HepG2 (cell line): ENCODE measurements around the gene KCND1. TPM values are rescaled to one million over a fixed set of nuclear protein-coding genes. Genes with fewer than 3 reads are reported as not detected.

Experiments
- CENPX ChIP-seq: sonication (generic); formaldehyde crosslinking; IDR thresholded peaks from 2 replicates; pipeline ENCODE4 v1.9.0; 2021; ENCODE audit warnings: mild to moderate bottlenecking, missing genetic modification reagents, moderate library complexity
- DNMT3B ChIP-seq: conservative IDR thresholded peaks from 2 replicates; pipeline ENCODE4 v1.6.1; 2016; ENCODE audit warnings: missing biosample characterization, control low read depth
- E2F2 ChIP-seq: sonication (generic); formaldehyde crosslinking; IDR thresholded peaks from 2 replicates; pipeline ENCODE4 v1.4.0; 2020; ENCODE audit warnings: missing genetic modification reagents, borderline replicate concordance
- HBP1 ChIP-seq: IDR thresholded peaks from 2 replicates; pipeline ENCODE4 v1.6.1; 2016; ENCODE audit warnings: low read depth, control low read depth
- HOXA7 ChIP-seq: sonication (generic); formaldehyde crosslinking; IDR thresholded peaks from 2 replicates; pipeline ENCODE4 v1.8.1; 2022; ENCODE audit warnings: mild to moderate bottlenecking, missing genetic modification reagents, moderate library complexity
- JDP2 ChIP-seq: sonication (generic); formaldehyde crosslinking; IDR thresholded peaks from 2 replicates; pipeline ENCODE4 v1.8.1; 2022; ENCODE audit warnings: missing genetic modification reagents, borderline replicate concordance
- MAZ ChIP-seq, 2 experiments: sonication (generic) in 1 of 2; formaldehyde crosslinking in 1 of 2; IDR thresholded peaks; 2 replicates each; pipeline versions ENCODE4 v1.5.0 to v1.6.1; 2012 to 2020; ENCODE audit warnings: low read depth in 2 of 2, mild to moderate bottlenecking in 2 of 2, borderline replicate concordance in 1 of 2, improper control_type of control experiment in 1 of 2, low read length in 1 of 2, missing genetic modification reagents in 1 of 2, moderate library complexity in 1 of 2
- NCOA5 ChIP-seq: sonication (generic); formaldehyde crosslinking; IDR thresholded peaks from 2 replicates; pipeline ENCODE4 v1.4.0; 2020; ENCODE audit warnings: missing genetic modification reagents
- POLR2AphosphoS5 ChIP-seq: IDR thresholded peaks from 2 replicates; pipeline ENCODE4 v1.6.1; 2012; ENCODE audit warnings: low read depth, low read length
- PTBP1 ChIP-seq: fragments of 200-400 bp; formaldehyde crosslinking; IDR thresholded peaks from 2 replicates; pipeline ENCODE4 v1.6.1; 2018; ENCODE audit warnings: low read length, low read depth; ENCODE audit not compliant: poor library complexity, severe bottlenecking
- SNAI1 ChIP-seq: sonication (generic); formaldehyde crosslinking; IDR thresholded peaks from 2 replicates; pipeline ENCODE4 v1.5.0; 2020; ENCODE audit warnings: mild to moderate bottlenecking, missing genetic modification reagents, borderline replicate concordance
- SOX6 ChIP-seq, 2 experiments: fragments of 450-650 bp in 1 of 2; sonication (generic) in 1 of 2; formaldehyde crosslinking in 1 of 2; IDR thresholded peaks; 2 replicates each; pipeline versions ENCODE4 v1.4.0 to v1.6.1; 2017 to 2020; ENCODE audit warnings: antibody characterized with exemption in 1 of 2, mild to moderate bottlenecking in 1 of 2, missing genetic modification reagents in 1 of 2
- TAF1 ChIP-seq: sonication (generic); formaldehyde crosslinking; IDR thresholded peaks from 2 replicates; pipeline ENCODE4 v1.4.0; 2020; ENCODE audit warnings: missing genetic modification reagents
- ZBTB25 ChIP-seq: IDR thresholded peaks from 2 replicates; pipeline ENCODE4 v1.6.1; 2018; ENCODE audit warnings: missing genetic modification reagents
- ZNF275 ChIP-seq: sonication (generic); formaldehyde crosslinking; IDR thresholded peaks from 2 replicates; pipeline ENCODE4 v1.8.0; 2022; ENCODE audit warnings: missing genetic modification reagents, mild to moderate bottlenecking, inconsistent platforms, borderline replicate concordance
- ZNF350 ChIP-seq: sonication (generic); formaldehyde crosslinking; IDR thresholded peaks from 2 replicates; pipeline ENCODE4 v1.4.0; 2020; ENCODE audit warnings: mild to moderate bottlenecking, low read depth, missing genetic modification reagents, borderline replicate concordance
- ZNF362 ChIP-seq: sonication (generic); formaldehyde crosslinking; IDR thresholded peaks from 2 replicates; pipeline ENCODE4 v1.4.0; 2020; ENCODE audit warnings: missing genetic modification reagents, mild to moderate bottlenecking, borderline replicate concordance
- ZNF577 ChIP-seq: sonication (generic); formaldehyde crosslinking; IDR thresholded peaks from 2 replicates; pipeline ENCODE4 v1.4.0; 2020; ENCODE audit warnings: mild to moderate bottlenecking, low read depth, missing genetic modification reagents, borderline replicate concordance
- ZNF749 ChIP-seq: sonication (generic); formaldehyde crosslinking; IDR thresholded peaks from 2 replicates; pipeline ENCODE4 v1.8.0; 2022; ENCODE audit warnings: mild to moderate bottlenecking, missing genetic modification reagents, moderate library complexity, borderline replicate concordance
- ZNF770 ChIP-seq: sonication (generic); formaldehyde crosslinking; IDR thresholded peaks from 2 replicates; pipeline ENCODE4 v1.5.0; 2020; ENCODE audit warnings: mild to moderate bottlenecking, missing genetic modification reagents
- polyA plus RNA-seq, 8 experiments: library from polyadenylated mRNA; depleted of rRNA in 3 of 8; stranded (reverse) in 7 of 8; unstranded in 1 of 8; fragments of >200 nt; fragmentation: Illumina TruSeq in 4 of 8; extraction: Trizol in 4 of 8; gene quantifications; 2 replicates each; pipeline versions ENCODE4 v1.2.1 to v1.2.3, GENCODE V29; 2011 to 2016; ENCODE audit warnings: low read depth in 4 of 8, missing spikeins in 1 of 8, mixed read lengths in 1 of 8; ENCODE audit not compliant: insufficient read depth in 1 of 8
- total RNA-seq, 5 experiments: library from RNA; depleted of rRNA; stranded (reverse); fragments of >200 nt; fragmentation: Illumina TruSeq; extraction: Trizol; gene quantifications; 2 replicates each; pipeline ENCODE4 v1.2.3, GENCODE V29; 2016; ENCODE audit warnings: low read depth in 1 of 5

The KCND1 gene
- total and polyA plus RNA-seq, 2 of the 13 experiments (the other 11 are each of a cell fraction or from before 2014, with no cell fraction given): 0.07 to 0.30 TPM

GRCh38 chrX:48958635-48959094 lies 13.0 kb downstream of the KCND1 start (continued):
- TF ChIP-seq ZNF770 (CRISPR knock-in tag): peak; percentile 85
- 0 out of 2 replicates have a peak, but pooled peaks have one; percentile 29 for TF ChIP-seq POLR2AphosphoS5
- no peak for TF ChIP-seq E2F2 (CRISPR knock-in tag)
- no peak for TF ChIP-seq ZNF577
- no peak for TF ChIP-seq SOX6 (IDR thresholded peaks at IDR 0.05)
- no peak for TF ChIP-seq SOX6 (CRISPR knock-in tag; IDR thresholded peaks at IDR 0.05)
- TF ChIP-seq ZNF350 (CRISPR knock-in tag): 0 out of 2 replicates have a peak, but pooled peaks have one; percentile 9
- no peak for TF ChIP-seq DNMT3B
- no peak for TF ChIP-seq CENPX (CRISPR knock-in tag)
- no peak for TF ChIP-seq HOXA7 (CRISPR knock-in tag)
- no peak for TF ChIP-seq ZNF275 (CRISPR knock-in tag)
- no peak for TF ChIP-seq NCOA5
- TF ChIP-seq PTBP1: peak; percentile 59
- TF ChIP-seq TAF1 (CRISPR knock-in tag): 0 out of 2 replicates have a peak, but pooled peaks have one; percentile 8
- TF ChIP-seq ZNF749 (CRISPR knock-in tag): no peak
- TF ChIP-seq ZBTB25: no peak
- TF ChIP-seq ZNF362: peak; percentile 97
- TF ChIP-seq JDP2 (CRISPR knock-in tag): no peak
- no peak for TF ChIP-seq SNAI1 (CRISPR knock-in tag)
- TF ChIP-seq MAZ (IDR thresholded peaks at IDR 0.05; ENCODE audit: borderline replicate concordance, low read depth, low read length): no peak
- no peak for TF ChIP-seq MAZ (CRISPR knock-in tag; IDR thresholded peaks at IDR 0.05; ENCODE audit: low read depth)
- TF ChIP-seq HBP1 (CRISPR knock-in tag): no peak
